ENCODE data around the gene ALDH7A1. TPM values are rescaled to one million over a fixed set of nuclear protein-coding genes. Genes with fewer than 3 reads are reported as not detected.

ALDH7A1 gene
- total RNA-seq, result 33.4 and 65.2 TPM in 2 replicates
- polyA plus RNA-seq, result 121 and 194 TPM in 2 replicates

- Histone ChIP-seq H3K36me3 (peaks cover 7% of the 10 kb centered on the region), H3K27ac (peak within 1 kb of the TSS; percentile 78), H3K4me1 (ENCODE audit: low read depth) (peaks cover 8% of the 10 kb centered on the region), H3K27me3 (no peaks in the 10 kb centered on the region), H3K4me3 (peak within 1 kb of the TSS; percentile 49), H3K9me3 (ENCODE audit: low read depth) (no peaks in the 10 kb centered on the region)
- peak; percentile 53 for TF ChIP-seq CTCF (IDR thresholded peaks at IDR 0.05; ENCODE audit: low read depth, low read length)
- peak; percentile 96 to 98 for DNase-seq (ENCODE audit: low read depth in 1 of 2, low spot score in 1 of 2)
Observed at GRCh38 chr5:126594748-126595485, at the start of gene ALDH7A1. TSS of gene ALDH7A1 (minus strand) at chr5:126595219. CDS start at chr5:126595198, 21 bp downstream.

- no peak for DNase-seq (ENCODE audit: low read depth in 1 of 2, low spot score in 1 of 2)
- no peaks in the 10 kb centered on the region for H3K36me3 ChIP-seq
- TF ChIP-seq CTCF (IDR thresholded peaks at IDR 0.05; ENCODE audit: low read depth, low read length), result no peak
- no peaks in the 10 kb centered on the region for H3K4me1 ChIP-seq (ENCODE audit: low read depth)
- H3K27ac ChIP-seq, result no peak overlapping the region
- no peak overlapping the region for H3K4me3 ChIP-seq
- no peaks in the 10 kb centered on the region for H3K27me3 ChIP-seq
- no peaks in the 10 kb centered on the region for H3K9me3 ChIP-seq (ENCODE audit: low read depth)
Observed at GRCh38 chr5:126641387-126641786, 46.4 kb upstream of the ALDH7A1 start.

GRCh38 chr5:126640866-126641265 is 45.8 kb upstream of the ALDH7A1 start:
- TF ChIP-seq CTCF (IDR thresholded peaks at IDR 0.05; ENCODE audit: low read depth, low read length), result no peak
- Histone ChIP-seq H3K27me3 (no peaks in the 10 kb centered on the region), H3K36me3 (no peaks in the 10 kb centered on the region), H3K4me1 (ENCODE audit: low read depth) (no peaks in the 10 kb centered on the region), H3K4me3 (no peak overlapping the region), H3K9me3 (ENCODE audit: low read depth) (no peaks in the 10 kb centered on the region), H3K27ac (no peak overlapping the region)
- DNase-seq (ENCODE audit: low read depth in 1 of 2, low spot score in 1 of 2), result no peak

GRCh38 chr5:126636956-126637355 is 41.9 kb upstream of the ALDH7A1 start:
- no peak for TF ChIP-seq CTCF (IDR thresholded peaks at IDR 0.05; ENCODE audit: low read depth, low read length)
- DNase-seq (ENCODE audit: low read depth in 1 of 2, low spot score in 1 of 2), result no peak
- H3K4me1 ChIP-seq (ENCODE audit: low read depth), result no peaks in the 10 kb centered on the region

GRCh38 chr5:126635585-126635984 is 40.6 kb upstream of the ALDH7A1 start:
- DNase-seq (ENCODE audit: low read depth in 1 of 2, low spot score in 1 of 2), result no peak
- H3K4me3 ChIP-seq, result no peak overlapping the region
- no peaks in the 10 kb centered on the region for H3K9me3 ChIP-seq (ENCODE audit: low read depth)
- no peak for TF ChIP-seq CTCF (IDR thresholded peaks at IDR 0.05; ENCODE audit: low read depth, low read length)
- H3K27me3 ChIP-seq, result no peaks in the 10 kb centered on the region
- no peak overlapping the region for H3K27ac ChIP-seq
- H3K4me1 ChIP-seq (ENCODE audit: low read depth), result no peaks in the 10 kb centered on the region
- no peaks in the 10 kb centered on the region for H3K36me3 ChIP-seq

More at GRCh38 chr5:126636956-126637355, 41.9 kb upstream of the ALDH7A1 start:
- Histone ChIP-seq H3K4me3 (no peak overlapping the region), H3K27me3 (no peaks in the 10 kb centered on the region), H3K36me3 (no peaks in the 10 kb centered on the region), H3K27ac (no peak overlapping the region), H3K9me3 (ENCODE audit: low read depth) (no peaks in the 10 kb centered on the region)
